NCI-H1694 treated with DMSO at 0.1 percent for 48 hours (cell line): Measurements from ENCODE around the gene TLE6.
A peak's percentile ranks its signal among the peaks of the same experiment; 100 is the strongest.
"Not testable (repeated sequence)": the region's sequence is repeated elsewhere in the genome, so short reads cannot be mapped to it uniquely, and the experiment has no call there.

ENCODE experiments used
- DNase-seq: peaks from one replicate; lab custom pipeline; 2025; lab: John Stamatoyannopoulos, UW

Gene TLE6

GRCh38 chr19:2974342-2975041 is 2.9 kb upstream of the TLE6 start:
- no peak for DNase-seq

GRCh38 chr19:2976609-2977000 is 759 bp upstream of the TLE6 start:
- no peak for DNase-seq

- no peak for DNase-seq
These were observed 378 bp downstream of the TLE6 start for GRCh38 chr19:2977746-2978138.

- DNase-seq: no peak
These were observed 903 bp downstream of the TLE6 start for GRCh38 chr19:2978166-2978767.

GRCh38 chr19:2978772-2979171 is 1.4 kb downstream of the TLE6 start:
- DNase-seq: no peak

GRCh38 chr19:2981898-2982297 is 4.5 kb downstream of the TLE6 start:
- DNase-seq: no peak

GRCh38 chr19:2982561-2982960 is 5.2 kb downstream of the TLE6 start:
- no peak for DNase-seq

- peak; percentile 87 for DNase-seq
These were observed 5.6 kb downstream of the TLE6 start for GRCh38 chr19:2982983-2983350.

GRCh38 chr19:2983351-2984214 is 6.2 kb downstream of the TLE6 start:
- DNase-seq: peak; percentile 91

GRCh38 chr19:2984215-2984528 is 6.8 kb downstream of the TLE6 start:
- DNase-seq: no peak

GRCh38 chr19:2986951-2987524 is 9.7 kb downstream of the TLE6 start:
- DNase-seq: no peak

- DNase-seq: no peak
These were observed 10.4 kb downstream of the TLE6 start for GRCh38 chr19:2987797-2988196.

GRCh38 chr19:2988568-2988967 is 11.2 kb downstream of the TLE6 start:
- no peak for DNase-seq

- no peak for DNase-seq
These were observed 12.0 kb downstream of the TLE6 start for GRCh38 chr19:2989236-2989946.

GRCh38 chr19:2992333-2992732 is 15.0 kb downstream of the TLE6 start:
- not testable (repeated sequence) for DNase-seq

GRCh38 chr19:2992958-2993357 is 15.6 kb downstream of the TLE6 start:
- DNase-seq: no peak

GRCh38 chr19:2993579-2993978 is 16.2 kb downstream of the TLE6 start:
- DNase-seq: no peak

GRCh38 chr19:2994588-2995131 is 17.3 kb downstream of the TLE6 start:
- DNase-seq: no peak

- no peak for DNase-seq
These were observed 20.4 kb downstream of the TLE6 start for GRCh38 chr19:2997720-2998119.

GRCh38 chr19:2998642-2999041 is 21.3 kb downstream of the TLE6 start:
- no peak for DNase-seq

- DNase-seq: no peak
These were observed 24.0 kb downstream of the TLE6 start for GRCh38 chr19:3001235-3001800.

- DNase-seq: no peak
These were observed 25.7 kb downstream of the TLE6 start for GRCh38 chr19:3003046-3003445.
